Breast epithelium (tissue), 3 donors: ENCODE measurements around the gene ARHGAP26.

ENCODE experiments used
- POLR2AphosphoS5 ChIP-seq, 3 donors: sonication (generic); formaldehyde crosslinking; IDR thresholded peaks; one replicate each; pipeline ENCODE4 v1.6.1; 2017; ENCODE audit warnings: antibody characterized with exemption in 3 of 3
- TF ChIP-seq, protein P1 (sequence below), 3 donors: fragments of 450-650 bp; IDR thresholded peaks; one replicate each; pipeline ENCODE4 v1.5.1; 2016 to 2017; ENCODE audit warnings: antibody characterized with exemption in 3 of 3, mild to moderate bottlenecking in 3 of 3, moderate library complexity in 3 of 3

DNA sequence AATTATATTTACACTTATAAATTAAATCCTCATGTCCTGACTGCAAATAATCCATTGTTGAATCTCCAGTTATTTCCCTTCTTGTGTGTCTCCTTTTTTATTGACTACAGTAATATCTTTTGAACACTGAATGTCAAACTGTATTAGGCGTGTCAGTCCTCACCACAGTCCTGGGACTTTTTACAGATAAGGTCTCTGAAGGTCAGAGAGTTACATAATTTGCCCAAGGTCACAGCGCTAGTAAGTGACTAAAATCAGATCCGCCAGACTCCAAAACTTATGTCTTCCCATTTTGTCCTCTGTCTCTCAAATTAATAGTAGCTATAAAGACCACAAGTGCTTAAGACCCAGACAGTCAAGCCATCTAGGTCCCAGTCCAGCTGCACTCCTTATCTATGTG, 359.0 kb downstream of the ARHGAP26 start:
- TF ChIP-seq POLR2AphosphoS5 (IDR thresholded peaks at IDR 0.05), result no peak
- TF ChIP-seq, protein P1, sequence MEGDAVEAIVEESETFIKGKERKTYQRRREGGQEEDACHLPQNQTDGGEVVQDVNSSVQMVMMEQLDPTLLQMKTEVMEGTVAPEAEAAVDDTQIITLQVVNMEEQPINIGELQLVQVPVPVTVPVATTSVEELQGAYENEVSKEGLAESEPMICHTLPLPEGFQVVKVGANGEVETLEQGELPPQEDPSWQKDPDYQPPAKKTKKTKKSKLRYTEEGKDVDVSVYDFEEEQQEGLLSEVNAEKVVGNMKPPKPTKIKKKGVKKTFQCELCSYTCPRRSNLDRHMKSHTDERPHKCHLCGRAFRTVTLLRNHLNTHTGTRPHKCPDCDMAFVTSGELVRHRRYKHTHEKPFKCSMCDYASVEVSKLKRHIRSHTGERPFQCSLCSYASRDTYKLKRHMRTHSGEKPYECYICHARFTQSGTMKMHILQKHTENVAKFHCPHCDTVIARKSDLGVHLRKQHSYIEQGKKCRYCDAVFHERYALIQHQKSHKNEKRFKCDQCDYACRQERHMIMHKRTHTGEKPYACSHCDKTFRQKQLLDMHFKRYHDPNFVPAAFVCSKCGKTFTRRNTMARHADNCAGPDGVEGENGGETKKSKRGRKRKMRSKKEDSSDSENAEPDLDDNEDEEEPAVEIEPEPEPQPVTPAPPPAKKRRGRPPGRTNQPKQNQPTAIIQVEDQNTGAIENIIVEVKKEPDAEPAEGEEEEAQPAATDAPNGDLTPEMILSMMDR (IDR thresholded peaks at IDR 0.05), result no peak
